SK-N-SH treated with all-trans-retinoic acid at 6 μM for 48 hours (cell line): ENCODE measurements around the gene NCBP3.

Experiments
- ATAC-seq: fragments of 200-7000 bp; cut with Tn5 transposase; 3 replicates; pipeline ENCODE4 v1.9.1; 2020; ENCODE audit warnings: mild to moderate bottlenecking, moderate library complexity
- ARNTL ChIP-seq: fragments of 450-650 bp; formaldehyde crosslinking; IDR thresholded peaks from 2 replicates; pipeline ENCODE4 v1.5.0; 2020; ENCODE audit warnings: low read depth, mild to moderate bottlenecking, moderate library complexity, borderline replicate concordance
- BACH2 ChIP-seq: fragments of 250-450 bp; sonication (Bioruptor Pico); IDR thresholded peaks from 2 replicates; pipeline ENCODE4 v1.9.0; 2021; ENCODE audit warnings: mild to moderate bottlenecking, borderline replicate concordance
- CREB5 ChIP-seq: fragments of 250-450 bp; sonication (Bioruptor Pico); IDR thresholded peaks from 2 replicates; pipeline ENCODE4 v1.5.1; 2020; ENCODE audit warnings: low read depth, mild to moderate bottlenecking, moderate library complexity
- CSDC2 ChIP-seq: fragments of 250-450 bp; sonication (Bioruptor Pico); IDR thresholded peaks from 2 replicates; pipeline ENCODE4 v1.5.0; 2020; ENCODE audit warnings: mild to moderate bottlenecking, moderate library complexity
- ESRRG ChIP-seq: fragments of 250-450 bp; sonication (Bioruptor Pico); IDR thresholded peaks from 2 replicates; pipeline ENCODE4 v1.6.1; 2021; ENCODE audit warnings: mild to moderate bottlenecking
- GLIS3 ChIP-seq: fragments of 250-450 bp; sonication (Bioruptor Pico); IDR thresholded peaks from 2 replicates; pipeline ENCODE4 v1.5.0; 2020; ENCODE audit warnings: mild to moderate bottlenecking, moderate library complexity
- ISL1 ChIP-seq: fragments of 250-450 bp; sonication (Bioruptor Pico); IDR thresholded peaks from 2 replicates; pipeline ENCODE4 v2.1.2; 2022; ENCODE audit warnings: mild to moderate bottlenecking, moderate library complexity
- OSR1 ChIP-seq: fragments of 250-450 bp; sonication (Bioruptor Pico); IDR thresholded peaks from 2 replicates; pipeline ENCODE4 v1.8.0; 2022; ENCODE audit warnings: moderate library complexity, mild to moderate bottlenecking, inconsistent platforms
- PPARA ChIP-seq: fragments of 250-450 bp; sonication (Bioruptor Pico); IDR thresholded peaks from 2 replicates; pipeline ENCODE4 v1.5.0; 2020; ENCODE audit warnings: mild to moderate bottlenecking, borderline replicate concordance
- RARB ChIP-seq: fragments of 250-450 bp; sonication (Bioruptor Pico); IDR thresholded peaks from 2 replicates; pipeline ENCODE4 v1.8.0; 2021; ENCODE audit warnings: mild to moderate bottlenecking, moderate library complexity
- SNAI2 ChIP-seq: fragments of 250-450 bp; sonication (Bioruptor Pico); IDR thresholded peaks from 2 replicates; pipeline ENCODE4 v1.5.0; 2020; ENCODE audit warnings: mild to moderate bottlenecking, moderate library complexity
- TCF4 ChIP-seq: fragments of 250-450 bp; sonication (Bioruptor Pico); IDR thresholded peaks from 2 replicates; pipeline ENCODE4 v1.8.0; 2021; ENCODE audit warnings: mild to moderate bottlenecking, moderate library complexity, borderline replicate concordance
- TOX ChIP-seq: fragments of 250-450 bp; sonication (Bioruptor Pico); IDR thresholded peaks from 2 replicates; pipeline ENCODE4 v1.8.0; 2021; ENCODE audit warnings: mild to moderate bottlenecking, moderate library complexity, borderline replicate concordance
- TSHZ2 ChIP-seq: fragments of 250-450 bp; sonication (Bioruptor Pico); IDR thresholded peaks from 2 replicates; pipeline ENCODE4 v1.5.0; 2020; ENCODE audit warnings: mild to moderate bottlenecking, moderate library complexity
- ZC3H10 ChIP-seq: fragments of 250-450 bp; sonication (Bioruptor Pico); IDR thresholded peaks from 2 replicates; pipeline ENCODE4 v1.5.1; 2021; ENCODE audit warnings: mild to moderate bottlenecking, moderate library complexity
- ZFP3 ChIP-seq: fragments of 250-450 bp; sonication (Bioruptor Pico); IDR thresholded peaks from 2 replicates; pipeline ENCODE4 v1.5.0; 2020; ENCODE audit warnings: mild to moderate bottlenecking, moderate library complexity
- ZFP30 ChIP-seq: fragments of 450-650 bp; formaldehyde crosslinking; IDR thresholded peaks from 2 replicates; pipeline ENCODE4 v1.5.0; 2022; ENCODE audit warnings: mild to moderate bottlenecking, moderate library complexity
- ZNF565 ChIP-seq: fragments of 450-650 bp; formaldehyde crosslinking; conservative IDR thresholded peaks from 2 replicates; pipeline ENCODE4 v1.5.0; 2020; ENCODE audit warnings: low read depth, mild to moderate bottlenecking, moderate library complexity
- ZNF70 ChIP-seq: fragments of 450-650 bp; formaldehyde crosslinking; IDR thresholded peaks from 2 replicates; pipeline ENCODE4 v1.5.0; 2020; ENCODE audit warnings: mild to moderate bottlenecking, moderate library complexity
- ZNF8 ChIP-seq: fragments of 450-650 bp; formaldehyde crosslinking; IDR thresholded peaks from 2 replicates; pipeline ENCODE4 v1.5.0; 2020; ENCODE audit warnings: mild to moderate bottlenecking, moderate library complexity
- TF ChIP-seq, protein P1 (sequence below): fragments of 250-450 bp; sonication (Bioruptor Pico); IDR thresholded peaks from 2 replicates; pipeline ENCODE4 v1.8.0; 2021; ENCODE audit warnings: low read depth, mild to moderate bottlenecking, moderate library complexity, borderline replicate concordance
- TF ChIP-seq, protein P2 (sequence below): fragments of 250-450 bp; sonication (Bioruptor Pico); IDR thresholded peaks from 2 replicates; pipeline ENCODE4 v1.8.0; 2020; ENCODE audit warnings: mild to moderate bottlenecking, moderate library complexity, borderline replicate concordance
- TF ChIP-seq, protein P3 (sequence below): fragments of 250-450 bp; sonication (Bioruptor Pico); IDR thresholded peaks from 2 replicates; pipeline ENCODE4 v1.5.1; 2021; ENCODE audit warnings: mild to moderate bottlenecking, moderate library complexity

The NCBP3 gene

GRCh38 chr17:3843935-3844516, 2.0 kb downstream of the NCBP3 start:
- TF ChIP-seq ZNF70 (CRISPR knock-in tag), result no peak
- TF ChIP-seq SNAI2 (CRISPR knock-in tag), result no peak
- no peak for TF ChIP-seq ZC3H10 (CRISPR knock-in tag)
- TF ChIP-seq, protein P1, sequence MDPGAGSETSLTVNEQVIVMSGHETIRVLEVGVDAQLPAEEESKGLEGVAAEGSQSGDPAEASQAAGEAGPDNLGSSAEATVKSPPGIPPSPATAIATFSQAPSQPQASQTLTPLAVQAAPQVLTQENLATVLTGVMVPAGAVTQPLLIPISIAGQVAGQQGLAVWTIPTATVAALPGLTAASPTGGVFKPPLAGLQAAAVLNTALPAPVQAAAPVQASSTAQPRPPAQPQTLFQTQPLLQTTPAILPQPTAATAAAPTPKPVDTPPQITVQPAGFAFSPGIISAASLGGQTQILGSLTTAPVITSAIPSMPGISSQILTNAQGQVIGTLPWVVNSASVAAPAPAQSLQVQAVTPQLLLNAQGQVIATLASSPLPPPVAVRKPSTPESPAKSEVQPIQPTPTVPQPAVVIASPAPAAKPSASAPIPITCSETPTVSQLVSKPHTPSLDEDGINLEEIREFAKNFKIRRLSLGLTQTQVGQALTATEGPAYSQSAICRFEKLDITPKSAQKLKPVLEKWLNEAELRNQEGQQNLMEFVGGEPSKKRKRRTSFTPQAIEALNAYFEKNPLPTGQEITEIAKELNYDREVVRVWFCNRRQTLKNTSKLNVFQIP (CRISPR knock-in tag), result no peak
- TF ChIP-seq RARB (CRISPR knock-in tag), result no peak
- no peak for TF ChIP-seq BACH2 (CRISPR knock-in tag)
- TF ChIP-seq, protein P2, sequence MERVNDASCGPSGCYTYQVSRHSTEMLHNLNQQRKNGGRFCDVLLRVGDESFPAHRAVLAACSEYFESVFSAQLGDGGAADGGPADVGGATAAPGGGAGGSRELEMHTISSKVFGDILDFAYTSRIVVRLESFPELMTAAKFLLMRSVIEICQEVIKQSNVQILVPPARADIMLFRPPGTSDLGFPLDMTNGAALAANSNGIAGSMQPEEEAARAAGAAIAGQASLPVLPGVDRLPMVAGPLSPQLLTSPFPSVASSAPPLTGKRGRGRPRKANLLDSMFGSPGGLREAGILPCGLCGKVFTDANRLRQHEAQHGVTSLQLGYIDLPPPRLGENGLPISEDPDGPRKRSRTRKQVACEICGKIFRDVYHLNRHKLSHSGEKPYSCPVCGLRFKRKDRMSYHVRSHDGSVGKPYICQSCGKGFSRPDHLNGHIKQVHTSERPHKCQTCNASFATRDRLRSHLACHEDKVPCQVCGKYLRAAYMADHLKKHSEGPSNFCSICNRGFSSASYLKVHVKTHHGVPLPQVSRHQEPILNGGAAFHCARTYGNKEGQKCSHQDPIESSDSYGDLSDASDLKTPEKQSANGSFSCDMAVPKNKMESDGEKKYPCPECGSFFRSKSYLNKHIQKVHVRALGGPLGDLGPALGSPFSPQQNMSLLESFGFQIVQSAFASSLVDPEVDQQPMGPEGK (CRISPR knock-in tag), result no peak
- TF ChIP-seq ESRRG (CRISPR knock-in tag), result no peak
- no peak for TF ChIP-seq OSR1
- TF ChIP-seq ISL1, result no peak
- TF ChIP-seq ZFP3 (CRISPR knock-in tag), result no peak
- TF ChIP-seq ZFP30, result no peak
- TF ChIP-seq, protein P3, sequence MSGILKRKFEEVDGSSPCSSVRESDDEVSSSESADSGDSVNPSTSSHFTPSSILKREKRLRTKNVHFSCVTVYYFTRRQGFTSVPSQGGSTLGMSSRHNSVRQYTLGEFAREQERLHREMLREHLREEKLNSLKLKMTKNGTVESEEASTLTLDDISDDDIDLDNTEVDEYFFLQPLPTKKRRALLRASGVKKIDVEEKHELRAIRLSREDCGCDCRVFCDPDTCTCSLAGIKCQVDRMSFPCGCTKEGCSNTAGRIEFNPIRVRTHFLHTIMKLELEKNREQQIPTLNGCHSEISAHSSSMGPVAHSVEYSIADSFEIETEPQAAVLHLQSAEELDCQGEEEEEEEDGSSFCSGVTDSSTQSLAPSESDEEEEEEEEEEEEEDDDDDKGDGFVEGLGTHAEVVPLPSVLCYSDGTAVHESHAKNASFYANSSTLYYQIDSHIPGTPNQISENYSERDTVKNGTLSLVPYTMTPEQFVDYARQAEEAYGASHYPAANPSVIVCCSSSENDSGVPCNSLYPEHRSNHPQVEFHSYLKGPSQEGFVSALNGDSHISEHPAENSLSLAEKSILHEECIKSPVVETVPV (CRISPR knock-in tag), result no peak
- TF ChIP-seq CREB5, result no peak
- TF ChIP-seq, all 23 proteins: peak for 0
- no peak for ATAC-seq

DNA sequence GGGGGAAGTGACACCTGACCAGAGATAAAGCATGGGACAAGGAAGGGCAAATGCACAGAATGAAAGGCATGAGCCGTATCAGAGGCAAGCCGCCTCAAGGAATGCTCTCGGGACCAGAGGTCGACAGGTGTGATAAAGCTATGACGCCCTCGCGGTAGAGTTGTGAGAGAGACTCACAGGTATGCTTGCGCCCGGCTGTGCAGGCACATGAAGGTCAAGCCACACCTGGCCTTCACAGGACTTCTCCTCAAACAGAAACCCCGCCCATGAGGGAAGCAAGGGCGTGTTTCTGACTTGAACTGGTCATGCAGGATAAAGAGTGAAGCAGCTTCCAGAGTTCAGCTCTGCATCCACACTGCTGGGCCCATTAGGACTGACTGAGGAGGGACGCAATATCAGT, 7.8 kb downstream of the NCBP3 start:
- no peak for ATAC-seq

More for the DNA sequence above, 7.8 kb downstream of the NCBP3 start:
- TF ChIP-seq BACH2 (CRISPR knock-in tag), result no peak
- no peak for TF ChIP-seq ZNF70 (CRISPR knock-in tag)
- no peak for TF ChIP-seq ZNF8 (CRISPR knock-in tag)
- TF ChIP-seq, protein P2 (CRISPR knock-in tag), result no peak
- TF ChIP-seq, protein P3 (CRISPR knock-in tag), result no peak
- no peak for TF ChIP-seq OSR1
- TF ChIP-seq ZFP3 (CRISPR knock-in tag), result no peak
- no peak for TF ChIP-seq TCF4 (CRISPR knock-in tag)
- TF ChIP-seq TOX (CRISPR knock-in tag), result no peak
- TF ChIP-seq, protein P1 (CRISPR knock-in tag), result no peak
- no peak for TF ChIP-seq TSHZ2 (CRISPR knock-in tag)
- TF ChIP-seq CREB5, result no peak
- no peak for TF ChIP-seq RARB (CRISPR knock-in tag)
- TF ChIP-seq ZNF565 (CRISPR knock-in tag), result no peak
- no peak for TF ChIP-seq CSDC2 (CRISPR knock-in tag)
- no peak for TF ChIP-seq ARNTL (CRISPR knock-in tag)
- no peak for TF ChIP-seq PPARA (CRISPR knock-in tag)
- no peak for TF ChIP-seq ZC3H10 (CRISPR knock-in tag)
- no peak for TF ChIP-seq GLIS3 (CRISPR knock-in tag)
- no peak for TF ChIP-seq ZFP30
